ENCODE measurements around the gene OR7G2.

The OR7G2 gene

GRCh38 chr19:9107375-9107774, at the start of gene OR7G2:
OR7G2 (minus strand) TSS chr19:9107475; CDS start chr19:9103243, 4,232 bp downstream.
- DNase-seq = no peak

- no peak for DNase-seq
These were observed 49.0 kb upstream of the OR7G2 start for GRCh38 chr19:9156304-9156703.

GRCh38 chr19:9155591-9155990, 48.3 kb upstream of the OR7G2 start:
- DNase-seq = no peak

GRCh38 chr19:9151367-9151766, 44.1 kb upstream of the OR7G2 start:
- DNase-seq = no peak

GRCh38 chr19:9150650-9151049, 43.4 kb upstream of the OR7G2 start:
- no peak for DNase-seq

GRCh38 chr19:9149997-9150396, 42.7 kb upstream of the OR7G2 start:
- DNase-seq = no peak

GRCh38 chr19:9148697-9149096, 41.4 kb upstream of the OR7G2 start:
- DNase-seq = no peak

- DNase-seq = no peak
These were observed 39.6 kb upstream of the OR7G2 start for GRCh38 chr19:9146882-9147281.

GRCh38 chr19:9144920-9145319, 37.6 kb upstream of the OR7G2 start:
- no peak for DNase-seq

- DNase-seq = peak; percentile 92
These were observed 33.0 kb upstream of the OR7G2 start, which contains the start of gene ZNF317 for GRCh38 chr19:9140159-9140874. ZNF317 (plus strand) TSS chr19:9140397; CDS start chr19:9156017, 15,620 bp downstream.

GRCh38 chr19:9139609-9140158, 32.4 kb upstream of the OR7G2 start:
- DNase-seq = no peak

- no peak for DNase-seq
These were observed 25.1 kb upstream of the OR7G2 start for GRCh38 chr19:9132422-9132821.

GRCh38 chr19:9130965-9131364, 23.7 kb upstream of the OR7G2 start:
- no peak for DNase-seq

GRCh38 chr19:9128171-9128570, 20.9 kb upstream of the OR7G2 start:
- DNase-seq = no peak

GRCh38 chr19:9126900-9127405, 19.7 kb upstream of the OR7G2 start, which contains the start of gene OR7G3:
OR7G3 (minus strand) TSS chr19:9126950; CDS start chr19:9126950, 0 bp downstream.
- DNase-seq = no peak

GRCh38 chr19:9116547-9116946, 9.3 kb upstream of the OR7G2 start:
- no peak for DNase-seq

GRCh38 chr19:9115307-9115813, 8.1 kb upstream of the OR7G2 start, which contains the start of gene OR7G1:
OR7G1 (minus strand) TSS chr19:9115763; CDS start chr19:9115763, 0 bp downstream.
- DNase-seq = no peak

- DNase-seq = no peak
These were observed 2.7 kb upstream of the OR7G2 start for GRCh38 chr19:9109959-9110358.

GRCh38 chr19:9086761-9087160, 20.5 kb downstream of the OR7G2 start, which contains the start of gene OR1M1:
OR1M1 (plus strand) TSS chr19:9087061; CDS start chr19:9093245, 6,184 bp downstream.
- no peak for DNase-seq

- DNase-seq = no peak
These were observed 28.6 kb downstream of the OR7G2 start for GRCh38 chr19:9078651-9079050.

GRCh38 chr19:9076901-9077300, 30.4 kb downstream of the OR7G2 start:
- no peak for DNase-seq

GRCh38 chr19:9075064-9075949, 32.0 kb downstream of the OR7G2 start:
- no peak for DNase-seq

GRCh38 chr19:9073806-9074205, 33.5 kb downstream of the OR7G2 start:
- DNase-seq = no peak
